Activated T-helper 9 cell treated with anti-CD3 and anti-CD28 coated beads, Interleukin-2, amount 50 U/mL, for 16 hours (primary cell): ENCODE results near the gene SMCO3.

Experiments
- DNase-seq: peaks from one replicate; pipeline ENCODE4 v3.0.0-alpha.2; 2020; ENCODE audit warnings: low read depth

Gene SMCO3

GRCh38 chr12:14827043-14827442 lies 13.1 kb upstream of the SMCO3 start:
- DNase-seq: no peak

- no peak for DNase-seq
Measured at GRCh38 chr12:14826491-14826890, 12.5 kb upstream of the SMCO3 start.

- DNase-seq: no peak
Measured at GRCh38 chr12:14825256-14825655, 11.3 kb upstream of the SMCO3 start.

GRCh38 chr12:14824012-14824634 lies 10.1 kb upstream of the SMCO3 start:
- DNase-seq: no peak

- DNase-seq: no peak
Measured at GRCh38 chr12:14811486-14811885, 2.5 kb downstream of the SMCO3 start.

- DNase-seq: no peak
Measured at GRCh38 chr12:14810953-14811483, 3.0 kb downstream of the SMCO3 start.

GRCh38 chr12:14810167-14810952 lies 3.6 kb downstream of the SMCO3 start:
- no peak for DNase-seq

GRCh38 chr12:14803830-14804160 lies 10.2 kb downstream of the SMCO3 start:
- DNase-seq: no peak

- DNase-seq: peak; percentile 75
Measured at GRCh38 chr12:14803011-14803829, 10.8 kb downstream of the SMCO3 start, which contains the start of the genes C12orf60 and WBP11. Gene C12orf60 (plus strand): TSS chr12:14803670. CDS start chr12:14822936, 19,266 bp downstream. Gene WBP11 (minus strand): TSS chr12:14803478. CDS start chr12:14801383, 2,095 bp downstream.

- no peak for DNase-seq
Measured at GRCh38 chr12:14802721-14803010, 11.3 kb downstream of the SMCO3 start.

- no peak for DNase-seq
Measured at GRCh38 chr12:14802247-14802646, 11.7 kb downstream of the SMCO3 start.

GRCh38 chr12:14795028-14795448 lies 18.9 kb downstream of the SMCO3 start:
- no peak for DNase-seq

- no peak for DNase-seq
Measured at GRCh38 chr12:14785568-14785967, 28.4 kb downstream of the SMCO3 start.

- no peak for DNase-seq
Measured at GRCh38 chr12:14784471-14784870, 29.5 kb downstream of the SMCO3 start.

- no peak for DNase-seq
Measured at GRCh38 chr12:14782756-14783155, 31.2 kb downstream of the SMCO3 start.

GRCh38 chr12:14781563-14781962 lies 32.4 kb downstream of the SMCO3 start:
- no peak for DNase-seq

GRCh38 chr12:14780859-14781258 lies 33.1 kb downstream of the SMCO3 start:
- no peak for DNase-seq

GRCh38 chr12:14779834-14780233 lies 34.1 kb downstream of the SMCO3 start:
- DNase-seq: no peak

- no peak for DNase-seq
Measured at GRCh38 chr12:14777271-14777670, 36.7 kb downstream of the SMCO3 start.

- no peak for DNase-seq
Measured at GRCh38 chr12:14776236-14776961, 37.6 kb downstream of the SMCO3 start.

GRCh38 chr12:14775636-14775980 lies 38.4 kb downstream of the SMCO3 start:
- DNase-seq: no peak
